HEK293 (cell line): ENCODE results near the gene TXN2.

Source experiments
- CTCF ChIA-PET: fragments of 350-600 bp; formaldehyde crosslinking; extraction: SDS; loops from one replicate; lab custom pipeline; 2021; ENCODE audit warnings: antibody characterized with exemption; lab: Yijun Ruan, JAX
- POLR2A ChIA-PET: fragments of 300-600 bp; formaldehyde crosslinking; extraction: SDS; loops from one replicate; lab custom pipeline; 2020; ENCODE audit warnings: antibody characterized with exemption, inconsistent platforms; lab: Yijun Ruan, JAX
- H3K27ac ChIP-seq: fragments of 200-500 bp; sonication (Bioruptor generic); 2 replicates; pipeline ENCODE4 v1.5.1; 2014; ENCODE audit warnings: low read depth, low read length, control low read depth, inconsistent platforms; ENCODE audit errors: extremely low read depth
- H3K36me3 ChIP-seq, 2 experiments: fragments of 200-500 bp in 1 of 2; sonication (Bioruptor generic) in 1 of 2; 1 replicate in 1 of 2; 2 replicates in 1 of 2; pipeline ENCODE4 v1.5.1; 2014 to 2017; ENCODE audit warnings: inconsistent platforms in 2 of 2, low read length in 2 of 2; ENCODE audit not compliant: control insufficient read depth in 2 of 2, insufficient read depth in 1 of 2
- H3K4me1 ChIP-seq: fragments of 200-500 bp; sonication (Bioruptor generic); 2 replicates; pipeline ENCODE4 v1.5.1; 2014; ENCODE audit warnings: mild to moderate bottlenecking, low read length, inconsistent platforms; ENCODE audit not compliant: control insufficient read depth, insufficient read depth
- H3K4me3 ChIP-seq: 2 replicates; pipeline ENCODE4 v1.5.1; 2011; ENCODE audit warnings: low read depth, mild to moderate bottlenecking, control low read depth, low read length, moderate library complexity
- H3K9me3 ChIP-seq: fragments of 200-500 bp; sonication (Bioruptor generic); 2 replicates; pipeline ENCODE4 v1.5.1; 2014; ENCODE audit warnings: low read depth, low read length, inconsistent platforms; ENCODE audit not compliant: control insufficient read depth, insufficient read depth
- GLI2 ChIP-seq: fragments of 450-650 bp; formaldehyde crosslinking; IDR thresholded peaks from 2 replicates; pipeline ENCODE4; 2017; ENCODE audit warnings: missing biosample characterization, missing genetic modification characterization, low read depth, borderline replicate concordance
- HOXC10 ChIP-seq: sonication (generic); formaldehyde crosslinking; IDR thresholded peaks from 2 replicates; pipeline ENCODE4 v1.8.1; 2023; ENCODE audit warnings: mild to moderate bottlenecking, missing genetic modification reagents
- KLF8 ChIP-seq: fragments of 450-650 bp; formaldehyde crosslinking; IDR thresholded peaks from 2 replicates; pipeline ENCODE4 v1.5.1; 2016; ENCODE audit warnings: missing biosample characterization, missing genetic modification characterization
- MZF1 ChIP-seq: fragments of 450-650 bp; formaldehyde crosslinking; IDR thresholded peaks from 2 replicates; pipeline ENCODE4 v1.5.1; 2017; ENCODE audit warnings: missing biosample characterization, missing genetic modification characterization, borderline replicate concordance
- ZBTB48 ChIP-seq: fragments of 450-650 bp; formaldehyde crosslinking; IDR thresholded peaks from 2 replicates; pipeline ENCODE4 v1.5.1; 2016; ENCODE audit warnings: missing biosample characterization, missing genetic modification characterization
- ZFP37 ChIP-seq: fragments of 450-650 bp; formaldehyde crosslinking; IDR thresholded peaks from 2 replicates; pipeline ENCODE4 v1.5.1; 2016; ENCODE audit warnings: missing biosample characterization, missing genetic modification characterization
- ZFP41 ChIP-seq: fragments of 450-650 bp; formaldehyde crosslinking; IDR thresholded peaks from 2 replicates; pipeline ENCODE4 v1.5.1; 2016; ENCODE audit warnings: missing biosample characterization, missing genetic modification characterization, borderline replicate concordance
- ZNF121 ChIP-seq: fragments of 450-650 bp; formaldehyde crosslinking; IDR thresholded peaks from 2 replicates; pipeline ENCODE4 v1.5.1; 2016; ENCODE audit warnings: missing biosample characterization, missing genetic modification characterization
- ZNF19 ChIP-seq: fragments of 450-650 bp; formaldehyde crosslinking; IDR thresholded peaks from 2 replicates; pipeline ENCODE4; 2016; ENCODE audit warnings: missing biosample characterization, missing genetic modification characterization, low read depth
- ZNF2 ChIP-seq: fragments of 450-650 bp; formaldehyde crosslinking; IDR thresholded peaks from 2 replicates; pipeline ENCODE4 v1.5.1; 2016; ENCODE audit warnings: missing biosample characterization, missing genetic modification characterization
- ZNF214 ChIP-seq: fragments of 450-650 bp; formaldehyde crosslinking; IDR thresholded peaks from 2 replicates; pipeline ENCODE4 v1.5.1; 2017; ENCODE audit warnings: missing biosample characterization, mild to moderate bottlenecking, missing genetic modification characterization, borderline replicate concordance
- ZNF311 ChIP-seq: fragments of 450-650 bp; formaldehyde crosslinking; IDR thresholded peaks from 2 replicates; pipeline ENCODE4 v1.5.1; 2017; ENCODE audit warnings: missing biosample characterization, missing genetic modification characterization, borderline replicate concordance
- ZNF510 ChIP-seq: fragments of 450-650 bp; formaldehyde crosslinking; IDR thresholded peaks from 2 replicates; pipeline ENCODE4 v1.5.1; 2018; ENCODE audit warnings: mild to moderate bottlenecking, missing genetic modification characterization, missing biosample characterization; ENCODE audit not compliant: insufficient replicate concordance
- ZNF521 ChIP-seq: fragments of 450-650 bp; formaldehyde crosslinking; IDR thresholded peaks from 2 replicates; pipeline ENCODE4 v1.5.1; 2017; ENCODE audit warnings: missing biosample characterization, mild to moderate bottlenecking, missing genetic modification characterization
- ZNF658 ChIP-seq: fragments of 450-650 bp; formaldehyde crosslinking; IDR thresholded peaks from 2 replicates; pipeline ENCODE4; 2016; ENCODE audit warnings: missing biosample characterization, missing genetic modification characterization
- TF ChIP-seq, protein P1 (sequence below): fragments of 450-650 bp; formaldehyde crosslinking; IDR thresholded peaks from 2 replicates; pipeline ENCODE4 v1.5.1; 2016; ENCODE audit warnings: missing biosample characterization, missing genetic modification characterization
- TF ChIP-seq, protein P2 (sequence below): fragments of 450-650 bp; formaldehyde crosslinking; IDR thresholded peaks from 2 replicates; pipeline ENCODE4 v1.5.1; 2016; ENCODE audit warnings: missing biosample characterization, missing genetic modification characterization
- TF ChIP-seq, protein P3 (sequence below): fragments of 450-650 bp; formaldehyde crosslinking; IDR thresholded peaks from 2 replicates; pipeline ENCODE4 v1.5.1; 2017; ENCODE audit warnings: missing biosample characterization, missing genetic modification characterization

The TXN2 gene

DNA sequence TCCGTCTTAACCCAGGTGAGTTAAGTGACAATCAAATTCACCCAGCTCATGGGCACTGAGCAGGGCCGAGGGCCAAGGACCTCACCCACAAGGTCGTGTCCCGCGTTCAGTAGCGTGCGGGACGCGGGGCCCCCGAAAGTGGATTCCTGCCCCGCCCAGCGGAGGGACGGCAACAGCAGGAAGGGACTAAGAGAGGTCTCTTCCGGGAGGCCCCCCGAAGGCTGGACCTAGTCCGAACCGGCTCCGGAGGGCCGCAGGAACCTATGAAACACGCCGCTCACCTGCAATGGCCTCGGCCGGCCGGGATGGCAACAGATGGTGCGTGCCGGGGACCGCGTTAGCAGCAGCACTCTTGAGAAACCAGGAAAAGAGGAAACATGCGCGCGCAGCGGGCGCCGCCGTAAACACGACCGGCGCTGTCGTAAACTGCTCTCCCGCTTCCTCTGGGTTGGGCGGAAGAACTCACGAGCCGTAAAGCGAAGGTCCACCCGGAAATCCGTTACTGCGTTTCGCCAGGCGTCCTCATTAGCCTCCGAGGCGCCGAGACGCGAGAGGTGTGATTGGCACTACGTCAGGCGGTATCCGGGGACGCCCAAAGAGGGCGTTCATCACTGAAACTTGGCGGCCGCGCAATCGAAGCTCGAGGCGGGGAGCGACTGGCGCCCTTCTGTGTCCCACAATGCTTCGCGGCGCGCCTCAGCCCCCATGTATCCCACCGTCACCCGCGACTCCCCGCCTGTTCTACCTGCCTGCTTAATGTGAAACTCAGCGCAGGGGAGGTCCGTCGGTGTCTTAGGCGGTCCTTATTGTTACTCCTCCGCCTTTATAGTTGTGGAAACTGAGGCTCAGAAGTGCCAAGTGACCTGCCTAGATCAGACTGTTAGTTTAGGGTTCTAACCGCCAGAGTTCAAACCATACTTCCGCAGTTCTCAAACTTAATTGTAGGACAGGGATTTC lies 47.6 kb upstream of the TXN2 start, which contains the start of gene EIF3D (continued):
- TF ChIP-seq, protein P1, sequence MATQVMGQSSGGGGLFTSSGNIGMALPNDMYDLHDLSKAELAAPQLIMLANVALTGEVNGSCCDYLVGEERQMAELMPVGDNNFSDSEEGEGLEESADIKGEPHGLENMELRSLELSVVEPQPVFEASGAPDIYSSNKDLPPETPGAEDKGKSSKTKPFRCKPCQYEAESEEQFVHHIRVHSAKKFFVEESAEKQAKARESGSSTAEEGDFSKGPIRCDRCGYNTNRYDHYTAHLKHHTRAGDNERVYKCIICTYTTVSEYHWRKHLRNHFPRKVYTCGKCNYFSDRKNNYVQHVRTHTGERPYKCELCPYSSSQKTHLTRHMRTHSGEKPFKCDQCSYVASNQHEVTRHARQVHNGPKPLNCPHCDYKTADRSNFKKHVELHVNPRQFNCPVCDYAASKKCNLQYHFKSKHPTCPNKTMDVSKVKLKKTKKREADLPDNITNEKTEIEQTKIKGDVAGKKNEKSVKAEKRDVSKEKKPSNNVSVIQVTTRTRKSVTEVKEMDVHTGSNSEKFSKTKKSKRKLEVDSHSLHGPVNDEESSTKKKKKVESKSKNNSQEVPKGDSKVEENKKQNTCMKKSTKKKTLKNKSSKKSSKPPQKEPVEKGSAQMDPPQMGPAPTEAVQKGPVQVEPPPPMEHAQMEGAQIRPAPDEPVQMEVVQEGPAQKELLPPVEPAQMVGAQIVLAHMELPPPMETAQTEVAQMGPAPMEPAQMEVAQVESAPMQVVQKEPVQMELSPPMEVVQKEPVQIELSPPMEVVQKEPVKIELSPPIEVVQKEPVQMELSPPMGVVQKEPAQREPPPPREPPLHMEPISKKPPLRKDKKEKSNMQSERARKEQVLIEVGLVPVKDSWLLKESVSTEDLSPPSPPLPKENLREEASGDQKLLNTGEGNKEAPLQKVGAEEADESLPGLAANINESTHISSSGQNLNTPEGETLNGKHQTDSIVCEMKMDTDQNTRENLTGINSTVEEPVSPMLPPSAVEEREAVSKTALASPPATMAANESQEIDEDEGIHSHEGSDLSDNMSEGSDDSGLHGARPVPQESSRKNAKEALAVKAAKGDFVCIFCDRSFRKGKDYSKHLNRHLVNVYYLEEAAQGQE = peak; percentile 31; the same call in 1 of the 2 replicates
- 0 out of 2 replicates have a peak, but pooled peaks have one; percentile 13 for TF ChIP-seq ZNF121 (tag by site-specific recombination)
- TF ChIP-seq ZNF510 = no peak
- no peak for TF ChIP-seq ZBTB48 (tag by site-specific recombination)
- TF ChIP-seq ZNF658 (tag by site-specific recombination) = no peak
- TF ChIP-seq KLF8 (tag by site-specific recombination) = peak; percentile 92
- no peak for TF ChIP-seq ZFP41 (tag by site-specific recombination)
- TF ChIP-seq MZF1 (tag by site-specific recombination) = 0 out of 2 replicates have a peak, but pooled peaks have one; percentile 19
- TF ChIP-seq ZNF2 (tag by site-specific recombination) = peak; percentile 83
- TF ChIP-seq ZNF19 (tag by site-specific recombination) = no peak
- TF ChIP-seq GLI2 (tag by site-specific recombination) = no peak; the same call in 1 of the 2 replicates

DNA sequence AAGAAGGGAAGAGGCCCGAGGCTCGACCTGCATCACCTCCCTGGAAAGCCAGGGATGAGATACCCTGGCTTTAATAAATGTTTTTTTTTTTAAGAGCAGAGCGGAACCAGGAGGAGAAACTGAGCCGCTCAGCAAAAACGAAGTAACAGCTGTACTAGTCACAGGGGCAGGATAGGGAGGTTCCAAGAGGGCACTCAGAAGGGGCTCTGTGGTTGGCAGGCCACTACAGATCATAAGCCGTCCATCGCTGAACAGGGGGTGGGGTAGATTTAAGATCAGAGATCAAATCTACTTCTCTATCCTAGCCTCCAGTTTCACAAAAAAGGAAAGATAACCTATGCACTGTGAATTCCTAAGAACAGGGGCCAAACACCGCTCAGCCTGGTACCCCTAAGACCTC lies 46.9 kb upstream of the TXN2 start:
- CTCF ChIA-PET = interaction anchor here (0.6 to 1.5 kb wide), 4 partner anchors 10 to 21 kb away, joined by 3 to 12 read pairs (median 4); no protein-coding TSS in a partner anchor
- H3K36me3 ChIP-seq = peaks cover 32 to 40% of the 10 kb centered on the region in 2 experiments
- TF ChIP-seq ZFP37 (tag by site-specific recombination) (no peak), ZNF214 (no peak), ZNF510 (no peak), HOXC10 (CRISPR knock-in tag) (no peak), ZNF521 (no peak), ZNF311 (tag by site-specific recombination) (no peak)
- TF ChIP-seq, protein P2, sequence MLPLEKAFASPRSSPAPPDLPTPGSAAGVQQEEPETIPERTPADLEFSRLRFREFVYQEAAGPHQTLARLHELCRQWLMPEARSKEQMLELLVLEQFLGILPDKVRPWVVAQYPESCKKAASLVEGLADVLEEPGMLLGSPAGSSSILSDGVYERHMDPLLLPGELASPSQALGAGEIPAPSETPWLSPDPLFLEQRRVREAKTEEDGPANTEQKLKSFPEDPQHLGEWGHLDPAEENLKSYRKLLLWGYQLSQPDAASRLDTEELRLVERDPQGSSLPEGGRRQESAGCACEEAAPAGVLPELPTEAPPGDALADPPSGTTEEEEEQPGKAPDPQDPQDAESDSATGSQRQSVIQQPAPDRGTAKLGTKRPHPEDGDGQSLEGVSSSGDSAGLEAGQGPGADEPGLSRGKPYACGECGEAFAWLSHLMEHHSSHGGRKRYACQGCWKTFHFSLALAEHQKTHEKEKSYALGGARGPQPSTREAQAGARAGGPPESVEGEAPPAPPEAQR = no peak
- TF ChIP-seq, protein P3, sequence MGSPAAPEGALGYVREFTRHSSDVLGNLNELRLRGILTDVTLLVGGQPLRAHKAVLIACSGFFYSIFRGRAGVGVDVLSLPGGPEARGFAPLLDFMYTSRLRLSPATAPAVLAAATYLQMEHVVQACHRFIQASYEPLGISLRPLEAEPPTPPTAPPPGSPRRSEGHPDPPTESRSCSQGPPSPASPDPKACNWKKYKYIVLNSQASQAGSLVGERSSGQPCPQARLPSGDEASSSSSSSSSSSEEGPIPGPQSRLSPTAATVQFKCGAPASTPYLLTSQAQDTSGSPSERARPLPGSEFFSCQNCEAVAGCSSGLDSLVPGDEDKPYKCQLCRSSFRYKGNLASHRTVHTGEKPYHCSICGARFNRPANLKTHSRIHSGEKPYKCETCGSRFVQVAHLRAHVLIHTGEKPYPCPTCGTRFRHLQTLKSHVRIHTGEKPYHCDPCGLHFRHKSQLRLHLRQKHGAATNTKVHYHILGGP = no peak
- TF ChIP-seq, all 188 proteins: peak for 0
- Histone ChIP-seq H3K4me3 (peak overlapping the region; percentile 94), H3K4me1 (0 out of 2 replicates have a peak, but pooled peaks cover 5% of the 10 kb centered on the region), H3K27ac (peak overlapping the region; percentile 98), H3K9me3 (no peaks in the 10 kb centered on the region)
- POLR2A ChIA-PET = interaction anchor here (0.6 to 2.9 kb wide), 9 partner anchors 17 to 1007 kb away, joined by 3 to 14 read pairs (median 4); partner anchors contain the start of gene IFT27
